Ishikawa (cell line): Measurements from ENCODE around the gene PLCB1.

Experiments
- RAD21 ChIP-seq: IDR thresholded peaks from 2 replicates; pipeline ENCODE4 v1.6.1; 2012; ENCODE audit warnings: low read depth
- TAF1 ChIP-seq: IDR thresholded peaks from 2 replicates; pipeline ENCODE4 v1.6.1; 2012; ENCODE audit warnings: low read depth, mild to moderate bottlenecking
- YY1 ChIP-seq: IDR thresholded peaks from 2 replicates; pipeline ENCODE4 v1.6.1; 2012; ENCODE audit warnings: low read depth
- TF ChIP-seq, protein P1 (sequence below): IDR thresholded peaks from 2 replicates; pipeline ENCODE4 v1.6.1; 2012; ENCODE audit warnings: low read depth, mild to moderate bottlenecking
- TF ChIP-seq, protein P2 (sequence below): IDR thresholded peaks from 2 replicates; pipeline ENCODE4 v1.6.1; 2012

GRCh38 chr20:8330319-8330784, 198.3 kb downstream of the PLCB1 start:
- TF ChIP-seq TAF1 (no peak), YY1 (no peak), RAD21 (no peak)
- TF ChIP-seq, protein P1, sequence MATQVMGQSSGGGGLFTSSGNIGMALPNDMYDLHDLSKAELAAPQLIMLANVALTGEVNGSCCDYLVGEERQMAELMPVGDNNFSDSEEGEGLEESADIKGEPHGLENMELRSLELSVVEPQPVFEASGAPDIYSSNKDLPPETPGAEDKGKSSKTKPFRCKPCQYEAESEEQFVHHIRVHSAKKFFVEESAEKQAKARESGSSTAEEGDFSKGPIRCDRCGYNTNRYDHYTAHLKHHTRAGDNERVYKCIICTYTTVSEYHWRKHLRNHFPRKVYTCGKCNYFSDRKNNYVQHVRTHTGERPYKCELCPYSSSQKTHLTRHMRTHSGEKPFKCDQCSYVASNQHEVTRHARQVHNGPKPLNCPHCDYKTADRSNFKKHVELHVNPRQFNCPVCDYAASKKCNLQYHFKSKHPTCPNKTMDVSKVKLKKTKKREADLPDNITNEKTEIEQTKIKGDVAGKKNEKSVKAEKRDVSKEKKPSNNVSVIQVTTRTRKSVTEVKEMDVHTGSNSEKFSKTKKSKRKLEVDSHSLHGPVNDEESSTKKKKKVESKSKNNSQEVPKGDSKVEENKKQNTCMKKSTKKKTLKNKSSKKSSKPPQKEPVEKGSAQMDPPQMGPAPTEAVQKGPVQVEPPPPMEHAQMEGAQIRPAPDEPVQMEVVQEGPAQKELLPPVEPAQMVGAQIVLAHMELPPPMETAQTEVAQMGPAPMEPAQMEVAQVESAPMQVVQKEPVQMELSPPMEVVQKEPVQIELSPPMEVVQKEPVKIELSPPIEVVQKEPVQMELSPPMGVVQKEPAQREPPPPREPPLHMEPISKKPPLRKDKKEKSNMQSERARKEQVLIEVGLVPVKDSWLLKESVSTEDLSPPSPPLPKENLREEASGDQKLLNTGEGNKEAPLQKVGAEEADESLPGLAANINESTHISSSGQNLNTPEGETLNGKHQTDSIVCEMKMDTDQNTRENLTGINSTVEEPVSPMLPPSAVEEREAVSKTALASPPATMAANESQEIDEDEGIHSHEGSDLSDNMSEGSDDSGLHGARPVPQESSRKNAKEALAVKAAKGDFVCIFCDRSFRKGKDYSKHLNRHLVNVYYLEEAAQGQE, result no peak
- TF ChIP-seq, protein P2, sequence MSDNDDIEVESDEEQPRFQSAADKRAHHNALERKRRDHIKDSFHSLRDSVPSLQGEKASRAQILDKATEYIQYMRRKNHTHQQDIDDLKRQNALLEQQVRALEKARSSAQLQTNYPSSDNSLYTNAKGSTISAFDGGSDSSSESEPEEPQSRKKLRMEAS, result no peak
